RWPE1 (cell line): ENCODE results near the gene PLOD3.

Experiments used
- CTCF ChIA-PET: fragments of 350-600 bp; sonication (Branson Sonifier 250); formaldehyde crosslinking; extraction: SDS; loops from one replicate; lab custom pipeline; 2021; lab: Yijun Ruan, JAX
- POLR2A ChIA-PET: fragments of 400-600 bp; formaldehyde crosslinking; extraction: SDS; loops from one replicate; lab custom pipeline; 2020; ENCODE audit warnings: antibody characterized with exemption; ENCODE audit not compliant: low non-redundant PET; lab: Yijun Ruan, JAX
- DNase-seq: peaks from one replicate; pipeline ENCODE4 v3.0.0; 2012; ENCODE audit warnings: low spot score
- H3K27ac ChIP-seq: fragments of 450-650 bp; 2 replicates; pipeline ENCODE4 v1.5.1; 2017
- TF ChIP-seq, protein P1 (sequence below): fragments of 450-650 bp; conservative IDR thresholded peaks from 2 replicates; pipeline ENCODE4 v1.5.1; 2017; ENCODE audit warnings: low read depth, mild to moderate bottlenecking

PLOD3 gene

DNA sequence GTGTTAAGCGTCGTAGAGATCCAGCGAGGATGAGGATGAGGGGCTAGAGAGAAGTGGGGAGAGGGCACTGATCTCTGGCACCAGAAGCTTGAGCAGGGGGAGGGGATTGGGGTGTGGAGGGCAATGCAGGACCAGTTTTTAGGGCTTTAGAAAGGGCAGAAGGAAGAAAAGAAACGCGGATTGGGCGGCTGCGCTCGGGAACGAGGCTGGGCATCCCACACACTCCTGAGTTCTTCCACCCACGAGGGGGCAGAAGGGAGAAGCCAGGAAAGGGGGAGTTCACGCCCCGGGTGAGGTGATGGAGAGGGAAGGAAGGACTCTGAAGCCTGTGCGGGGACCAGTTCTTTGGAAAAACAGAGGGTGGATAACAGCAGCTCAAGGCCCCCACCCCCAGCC is 45.9 kb downstream of the PLOD3 start:
- POLR2A ChIA-PET = no interaction called here
- no peak for DNase-seq
- CTCF ChIA-PET = interaction anchor here (0.9 to 2.7 kb wide), 4 partner anchors 10 to 27 kb away, joined by 4 to 19 read pairs (median 6); no protein-coding TSS in a partner anchor
- TF ChIP-seq, protein P1, sequence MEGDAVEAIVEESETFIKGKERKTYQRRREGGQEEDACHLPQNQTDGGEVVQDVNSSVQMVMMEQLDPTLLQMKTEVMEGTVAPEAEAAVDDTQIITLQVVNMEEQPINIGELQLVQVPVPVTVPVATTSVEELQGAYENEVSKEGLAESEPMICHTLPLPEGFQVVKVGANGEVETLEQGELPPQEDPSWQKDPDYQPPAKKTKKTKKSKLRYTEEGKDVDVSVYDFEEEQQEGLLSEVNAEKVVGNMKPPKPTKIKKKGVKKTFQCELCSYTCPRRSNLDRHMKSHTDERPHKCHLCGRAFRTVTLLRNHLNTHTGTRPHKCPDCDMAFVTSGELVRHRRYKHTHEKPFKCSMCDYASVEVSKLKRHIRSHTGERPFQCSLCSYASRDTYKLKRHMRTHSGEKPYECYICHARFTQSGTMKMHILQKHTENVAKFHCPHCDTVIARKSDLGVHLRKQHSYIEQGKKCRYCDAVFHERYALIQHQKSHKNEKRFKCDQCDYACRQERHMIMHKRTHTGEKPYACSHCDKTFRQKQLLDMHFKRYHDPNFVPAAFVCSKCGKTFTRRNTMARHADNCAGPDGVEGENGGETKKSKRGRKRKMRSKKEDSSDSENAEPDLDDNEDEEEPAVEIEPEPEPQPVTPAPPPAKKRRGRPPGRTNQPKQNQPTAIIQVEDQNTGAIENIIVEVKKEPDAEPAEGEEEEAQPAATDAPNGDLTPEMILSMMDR = no peak; the same call in 1 of the 2 replicates
- no peak overlapping the region for H3K27ac ChIP-seq

DNA sequence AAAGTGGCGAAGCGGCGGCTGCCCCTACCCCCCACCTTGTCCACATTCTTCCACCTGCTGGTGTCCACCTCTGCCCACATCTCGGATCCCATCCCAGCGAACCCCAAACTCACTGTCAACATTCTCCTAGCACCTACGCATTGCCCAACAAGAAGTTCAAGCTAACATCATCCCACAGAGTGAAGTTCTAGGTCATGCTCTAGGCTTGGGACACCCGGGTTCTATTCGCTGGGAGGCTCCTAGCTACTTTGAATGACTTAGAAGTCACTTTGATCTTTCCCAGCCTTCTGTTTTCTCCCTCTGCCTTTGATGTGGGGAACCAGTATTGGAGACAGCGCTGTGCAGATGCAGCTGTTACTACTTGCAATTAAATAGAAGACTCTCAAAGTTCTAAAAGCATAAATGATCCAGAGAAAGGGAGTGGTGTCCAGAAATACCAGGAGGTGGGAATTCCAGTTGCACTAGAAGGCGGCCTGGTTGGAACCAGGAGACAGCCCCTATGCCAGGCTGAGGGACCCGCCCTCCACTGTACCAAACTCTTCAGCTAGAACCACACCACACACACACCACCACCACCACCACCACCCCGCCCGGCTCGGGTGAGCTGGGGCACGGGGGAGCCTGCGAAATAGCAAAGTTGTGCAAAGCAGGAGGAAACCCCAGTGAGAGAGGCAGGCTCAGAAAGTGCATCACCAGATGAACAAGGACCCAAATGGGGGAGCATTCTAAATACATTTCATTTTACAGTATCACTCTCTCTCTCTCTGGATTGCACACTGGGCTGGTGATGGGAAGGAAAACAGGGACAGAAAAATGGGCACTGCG is 46.6 kb downstream of the PLOD3 start:
- H3K27ac ChIP-seq = no peak overlapping the region
- POLR2A ChIA-PET = no interaction called here
- CTCF ChIA-PET = interaction anchor here (0.6 to 2.7 kb wide), 5 partner anchors 14 to 80 kb away, joined by 3 to 19 read pairs (median 6); no protein-coding TSS in a partner anchor
- DNase-seq = no peak
- TF ChIP-seq, protein P1 = no peak

DNA sequence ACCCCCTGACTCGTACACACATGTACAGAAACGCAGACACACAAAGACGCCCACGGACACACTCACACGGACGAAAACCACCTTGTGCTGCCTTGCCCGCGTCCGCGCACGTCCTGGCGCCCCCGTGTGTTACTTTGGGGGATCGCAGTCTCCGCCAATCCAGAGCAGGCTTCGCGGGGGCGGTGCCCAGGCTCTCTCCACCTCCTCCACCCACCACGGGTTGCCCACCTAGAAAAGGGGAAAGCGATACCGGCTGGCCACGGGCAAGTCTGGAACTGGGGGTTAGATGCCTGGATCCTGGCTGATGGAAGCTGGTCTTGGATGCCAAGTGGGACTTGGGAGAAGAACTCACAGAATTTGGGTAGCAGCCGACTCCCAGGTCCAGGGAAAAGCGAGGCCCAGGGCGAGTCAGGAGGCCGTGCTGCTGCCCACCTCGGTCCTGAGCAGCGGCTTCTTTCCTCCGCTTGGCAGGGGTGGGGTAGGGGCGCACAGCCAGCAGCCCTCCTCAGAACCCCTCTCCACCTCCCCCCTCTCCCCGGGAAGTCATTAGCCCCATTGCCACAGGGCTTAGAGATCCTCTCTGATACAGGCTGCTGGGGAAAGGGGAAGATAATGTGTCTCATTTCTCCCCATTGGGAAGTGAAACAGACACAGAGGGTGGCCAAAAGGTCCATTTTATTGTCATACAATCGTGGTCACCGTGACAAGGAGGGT is 47.4 kb downstream of the PLOD3 start:
- no peak overlapping the region for H3K27ac ChIP-seq
- ChIA-PET POLR2A (no interaction called here), CTCF (interaction anchor here (1.0 to 2.7 kb wide), 3 partner anchors 22 to 81 kb away, joined by 3 to 19 read pairs (median 8); no protein-coding TSS in a partner anchor)
- TF ChIP-seq, protein P1 = peak; percentile 99
- no peak for DNase-seq

DNA sequence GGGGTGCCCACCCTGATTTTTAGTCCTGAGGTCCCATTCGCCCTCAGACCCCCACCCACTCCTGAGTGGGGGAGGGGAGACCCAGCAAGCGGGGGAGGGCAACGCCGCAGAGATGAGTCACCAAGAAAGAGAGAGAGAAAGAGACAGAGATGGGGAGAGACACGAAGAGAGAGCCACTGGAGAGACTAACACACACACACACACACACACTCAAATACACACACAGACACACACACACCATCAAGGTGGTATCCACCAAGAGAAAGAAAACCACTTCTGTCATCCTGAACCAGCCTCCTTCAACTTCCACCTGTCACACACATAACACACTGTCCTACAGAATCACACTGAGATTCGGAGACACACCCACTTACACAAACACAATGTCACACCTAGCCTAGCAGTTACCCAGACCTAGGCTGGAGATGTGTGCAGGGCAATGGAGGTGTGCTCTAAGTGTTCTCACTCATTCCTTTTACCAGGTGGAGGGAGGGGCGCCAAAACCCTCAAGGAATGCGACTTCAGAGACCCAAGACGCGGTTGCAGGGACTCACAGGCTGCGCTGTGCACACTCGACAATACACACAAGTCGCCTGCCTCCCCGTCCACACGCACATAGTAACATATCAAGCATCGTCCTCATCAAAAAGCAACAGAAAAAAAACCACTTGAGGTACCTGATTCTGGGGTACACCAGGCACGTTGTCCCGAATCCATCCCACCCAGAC is 48.1 kb downstream of the PLOD3 start:
- POLR2A ChIA-PET = no interaction called here
- CTCF ChIA-PET = interaction anchor here (1.0 to 2.7 kb wide), 3 partner anchors 25 to 81 kb away, joined by 3 to 19 read pairs (median 16); no protein-coding TSS in a partner anchor
- H3K27ac ChIP-seq = no peak overlapping the region
- TF ChIP-seq, protein P1 = no peak
- DNase-seq = no peak

DNA sequence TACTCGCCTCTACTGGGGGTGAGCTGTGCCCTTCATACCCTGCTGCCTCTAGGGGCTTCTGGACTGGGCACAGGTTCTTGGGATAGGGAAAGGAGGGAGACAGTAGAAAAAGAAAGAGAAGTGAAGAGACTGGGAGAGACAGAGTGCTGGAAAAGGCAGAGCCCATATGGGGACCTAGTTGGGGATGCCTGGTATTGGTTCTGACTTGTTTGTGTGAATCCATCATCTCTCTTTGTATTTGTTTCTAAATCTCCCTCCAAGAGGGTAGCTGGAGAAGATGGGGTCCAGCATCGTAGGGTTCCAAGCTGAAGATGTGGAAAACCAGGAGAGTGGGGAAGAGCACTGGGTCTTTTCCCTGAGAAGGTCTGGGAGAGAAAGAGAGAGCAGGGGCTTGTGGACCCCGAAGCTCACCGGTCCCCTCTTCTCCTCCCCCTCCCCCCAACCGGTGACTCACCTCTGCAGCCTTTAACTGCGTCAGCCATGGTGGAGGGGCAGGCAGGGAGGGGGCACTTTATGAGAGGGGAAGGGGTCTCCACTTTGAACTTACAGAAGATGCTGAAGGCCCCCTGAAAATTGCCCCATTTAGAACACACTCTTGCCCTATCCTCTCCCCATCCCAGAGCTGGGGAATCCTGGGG is 48.9 kb downstream of the PLOD3 start:
- TF ChIP-seq, protein P1 = no peak
- no peak overlapping the region; the same call in 1 of the 2 replicates for H3K27ac ChIP-seq
- POLR2A ChIA-PET = no interaction called here
- CTCF ChIA-PET = interaction anchor here (0.5 to 1.2 kb wide), 3 partner anchors 23 to 75 kb away, joined by 3 to 16 read pairs (median 3); no protein-coding TSS in a partner anchor
- no peak for DNase-seq
